HEK293 (cell line): ENCODE results near the gene PROSER3.

ENCODE experiments used
- CTCF ChIA-PET: fragments of 350-600 bp; formaldehyde crosslinking; extraction: SDS; loops from one replicate; lab custom pipeline; 2021; ENCODE audit warnings: antibody characterized with exemption; lab: Yijun Ruan, JAX
- POLR2A ChIA-PET: fragments of 300-600 bp; formaldehyde crosslinking; extraction: SDS; loops from one replicate; lab custom pipeline; 2020; ENCODE audit warnings: antibody characterized with exemption, inconsistent platforms; lab: Yijun Ruan, JAX
- H3K27ac ChIP-seq: fragments of 200-500 bp; sonication (Bioruptor generic); 2 replicates; pipeline ENCODE4 v1.5.1; 2014; ENCODE audit warnings: low read depth, low read length, control low read depth, inconsistent platforms; ENCODE audit errors: extremely low read depth
- H3K36me3 ChIP-seq, 2 experiments: fragments of 200-500 bp in 1 of 2; sonication (Bioruptor generic) in 1 of 2; 1 replicate in 1 of 2; 2 replicates in 1 of 2; pipeline ENCODE4 v1.5.1; 2014 to 2017; ENCODE audit warnings: inconsistent platforms in 2 of 2, low read length in 2 of 2; ENCODE audit not compliant: control insufficient read depth in 2 of 2, insufficient read depth in 1 of 2
- H3K4me1 ChIP-seq: fragments of 200-500 bp; sonication (Bioruptor generic); 2 replicates; pipeline ENCODE4 v1.5.1; 2014; ENCODE audit warnings: mild to moderate bottlenecking, low read length, inconsistent platforms; ENCODE audit not compliant: control insufficient read depth, insufficient read depth
- H3K4me3 ChIP-seq: 2 replicates; pipeline ENCODE4 v1.5.1; 2011; ENCODE audit warnings: low read depth, mild to moderate bottlenecking, control low read depth, low read length, moderate library complexity
- H3K9me3 ChIP-seq: fragments of 200-500 bp; sonication (Bioruptor generic); 2 replicates; pipeline ENCODE4 v1.5.1; 2014; ENCODE audit warnings: low read depth, low read length, inconsistent platforms; ENCODE audit not compliant: control insufficient read depth, insufficient read depth
- ATF2 ChIP-seq: fragments of 450-650 bp; formaldehyde crosslinking; IDR thresholded peaks from 2 replicates; pipeline ENCODE4 v1.5.1; 2016; ENCODE audit warnings: missing biosample characterization, missing genetic modification characterization, low read depth
- GLI2 ChIP-seq: fragments of 450-650 bp; formaldehyde crosslinking; IDR thresholded peaks from 2 replicates; pipeline ENCODE4; 2017; ENCODE audit warnings: missing biosample characterization, missing genetic modification characterization, low read depth, borderline replicate concordance
- GLIS1 ChIP-seq: fragments of 450-650 bp; formaldehyde crosslinking; IDR thresholded peaks from 2 replicates; pipeline ENCODE4 v1.5.1; 2016; ENCODE audit warnings: missing biosample characterization, missing genetic modification characterization
- GLIS2 ChIP-seq: fragments of 450-650 bp; formaldehyde crosslinking; IDR thresholded peaks from 2 replicates; pipeline ENCODE4 v1.5.1; 2016; ENCODE audit warnings: missing biosample characterization, missing genetic modification characterization
- HIC1 ChIP-seq: fragments of 450-650 bp; formaldehyde crosslinking; IDR thresholded peaks from 2 replicates; pipeline ENCODE4 v1.5.1; 2016; ENCODE audit warnings: missing biosample characterization, missing genetic modification characterization
- HOXA7 ChIP-seq: sonication (generic); formaldehyde crosslinking; IDR thresholded peaks from 2 replicates; pipeline ENCODE4 v1.8.1; 2022; ENCODE audit warnings: missing genetic modification reagents, borderline replicate concordance
- HOXD13 ChIP-seq: sonication (generic); formaldehyde crosslinking; IDR thresholded peaks from 2 replicates; pipeline ENCODE4 v1.8.0; 2022; ENCODE audit warnings: missing genetic modification reagents, borderline replicate concordance
- IKZF3 ChIP-seq: fragments of 450-650 bp; IDR thresholded peaks from 2 replicates; pipeline ENCODE4 v1.5.0; 2018; ENCODE audit warnings: missing biosample characterization, mild to moderate bottlenecking, missing genetic modification characterization, moderate library complexity
- KLF1 ChIP-seq: fragments of 450-650 bp; formaldehyde crosslinking; IDR thresholded peaks from 2 replicates; pipeline ENCODE4 v1.5.1; 2016; ENCODE audit warnings: missing biosample characterization, missing genetic modification characterization
- KLF10 ChIP-seq: fragments of 450-650 bp; IDR thresholded peaks from 2 replicates; pipeline ENCODE4 v1.5.1; 2018; ENCODE audit warnings: missing biosample characterization, mild to moderate bottlenecking, missing genetic modification characterization
- KLF8 ChIP-seq: fragments of 450-650 bp; formaldehyde crosslinking; IDR thresholded peaks from 2 replicates; pipeline ENCODE4 v1.5.1; 2016; ENCODE audit warnings: missing biosample characterization, missing genetic modification characterization
- ZBTB44 ChIP-seq: fragments of 450-650 bp; IDR thresholded peaks from 2 replicates; pipeline ENCODE4 v1.5.1; 2018; ENCODE audit warnings: missing biosample characterization, mild to moderate bottlenecking, missing genetic modification characterization
- ZFP41 ChIP-seq: fragments of 450-650 bp; formaldehyde crosslinking; IDR thresholded peaks from 2 replicates; pipeline ENCODE4 v1.5.1; 2016; ENCODE audit warnings: missing biosample characterization, missing genetic modification characterization, borderline replicate concordance
- ZNF16 ChIP-seq: fragments of 450-650 bp; formaldehyde crosslinking; IDR thresholded peaks from 2 replicates; pipeline ENCODE4 v1.5.1; 2016; ENCODE audit warnings: low read depth, missing biosample characterization, missing genetic modification characterization
- ZNF274 ChIP-seq, 2 experiments: fragments of 200-500 bp in 1 of 2; fragments of 450-650 bp in 1 of 2; sonication (Bioruptor generic) in 1 of 2; formaldehyde crosslinking in 1 of 2; IDR thresholded peaks; 2 replicates each; pipeline versions ENCODE4 v1.5.1 to v1.6.1; 2014 to 2016; ENCODE audit warnings: borderline replicate concordance in 1 of 2, inconsistent platforms in 1 of 2, low read length in 1 of 2, missing biosample characterization in 1 of 2, missing genetic modification characterization in 1 of 2
- ZNF501 ChIP-seq: fragments of 450-650 bp; formaldehyde crosslinking; IDR thresholded peaks from 2 replicates; pipeline ENCODE4 v1.5.1; 2016; ENCODE audit warnings: missing biosample characterization, missing genetic modification characterization
- ZNF513 ChIP-seq: fragments of 450-650 bp; IDR thresholded peaks from 2 replicates; pipeline ENCODE4 v1.5.1; 2018; ENCODE audit warnings: missing biosample characterization, missing genetic modification characterization
- ZNF792 ChIP-seq: fragments of 450-650 bp; formaldehyde crosslinking; IDR thresholded peaks from 2 replicates; pipeline ENCODE4 v1.5.1; 2016; ENCODE audit warnings: missing biosample characterization, missing genetic modification characterization
- ZNF837 ChIP-seq: fragments of 450-650 bp; formaldehyde crosslinking; IDR thresholded peaks from 2 replicates; pipeline ENCODE4 v1.5.1; 2016; ENCODE audit warnings: missing biosample characterization, missing genetic modification characterization
- TF ChIP-seq, protein P1 (sequence below): fragments of 450-650 bp; formaldehyde crosslinking; IDR thresholded peaks from 2 replicates; pipeline ENCODE4 v1.5.1; 2016; ENCODE audit warnings: missing biosample characterization, missing genetic modification characterization

PROSER3 gene

GRCh38 chr19:35755550-35756376, 2.2 kb upstream of the PROSER3 start (continued):
- TF ChIP-seq, protein P1, sequence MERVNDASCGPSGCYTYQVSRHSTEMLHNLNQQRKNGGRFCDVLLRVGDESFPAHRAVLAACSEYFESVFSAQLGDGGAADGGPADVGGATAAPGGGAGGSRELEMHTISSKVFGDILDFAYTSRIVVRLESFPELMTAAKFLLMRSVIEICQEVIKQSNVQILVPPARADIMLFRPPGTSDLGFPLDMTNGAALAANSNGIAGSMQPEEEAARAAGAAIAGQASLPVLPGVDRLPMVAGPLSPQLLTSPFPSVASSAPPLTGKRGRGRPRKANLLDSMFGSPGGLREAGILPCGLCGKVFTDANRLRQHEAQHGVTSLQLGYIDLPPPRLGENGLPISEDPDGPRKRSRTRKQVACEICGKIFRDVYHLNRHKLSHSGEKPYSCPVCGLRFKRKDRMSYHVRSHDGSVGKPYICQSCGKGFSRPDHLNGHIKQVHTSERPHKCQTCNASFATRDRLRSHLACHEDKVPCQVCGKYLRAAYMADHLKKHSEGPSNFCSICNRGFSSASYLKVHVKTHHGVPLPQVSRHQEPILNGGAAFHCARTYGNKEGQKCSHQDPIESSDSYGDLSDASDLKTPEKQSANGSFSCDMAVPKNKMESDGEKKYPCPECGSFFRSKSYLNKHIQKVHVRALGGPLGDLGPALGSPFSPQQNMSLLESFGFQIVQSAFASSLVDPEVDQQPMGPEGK (tag by site-specific recombination), result 0 out of 2 replicates have a peak, but pooled peaks have one; percentile 29
- no peak for TF ChIP-seq ZNF837 (tag by site-specific recombination)
- TF ChIP-seq ZNF274 (IDR thresholded peaks at IDR 0.05; ENCODE audit: low read length), result no peak
- TF ChIP-seq ZNF274 (tag by site-specific recombination; IDR thresholded peaks at IDR 0.05; ENCODE audit: borderline replicate concordance), result no peak
- no peak for TF ChIP-seq GLI2 (tag by site-specific recombination)
- TF ChIP-seq KLF1, result peak; percentile 44
- no peak for TF ChIP-seq ZFP41 (tag by site-specific recombination)
- no peak for TF ChIP-seq HOXD13 (CRISPR knock-in tag)
- TF ChIP-seq GLIS2 (tag by site-specific recombination), result peak; percentile 26
- no peak for TF ChIP-seq ZNF501
- no peak for TF ChIP-seq KLF10 (tag by site-specific recombination)
- peak; percentile 29; the same call in 1 of the 2 replicates for TF ChIP-seq KLF8 (tag by site-specific recombination)
- TF ChIP-seq HOXA7 (CRISPR knock-in tag), result no peak
- TF ChIP-seq GLIS1, result peak; percentile 62
- no peak for TF ChIP-seq ZBTB44 (tag by site-specific recombination)
- TF ChIP-seq, all 188 proteins: peak for 8

DNA sequence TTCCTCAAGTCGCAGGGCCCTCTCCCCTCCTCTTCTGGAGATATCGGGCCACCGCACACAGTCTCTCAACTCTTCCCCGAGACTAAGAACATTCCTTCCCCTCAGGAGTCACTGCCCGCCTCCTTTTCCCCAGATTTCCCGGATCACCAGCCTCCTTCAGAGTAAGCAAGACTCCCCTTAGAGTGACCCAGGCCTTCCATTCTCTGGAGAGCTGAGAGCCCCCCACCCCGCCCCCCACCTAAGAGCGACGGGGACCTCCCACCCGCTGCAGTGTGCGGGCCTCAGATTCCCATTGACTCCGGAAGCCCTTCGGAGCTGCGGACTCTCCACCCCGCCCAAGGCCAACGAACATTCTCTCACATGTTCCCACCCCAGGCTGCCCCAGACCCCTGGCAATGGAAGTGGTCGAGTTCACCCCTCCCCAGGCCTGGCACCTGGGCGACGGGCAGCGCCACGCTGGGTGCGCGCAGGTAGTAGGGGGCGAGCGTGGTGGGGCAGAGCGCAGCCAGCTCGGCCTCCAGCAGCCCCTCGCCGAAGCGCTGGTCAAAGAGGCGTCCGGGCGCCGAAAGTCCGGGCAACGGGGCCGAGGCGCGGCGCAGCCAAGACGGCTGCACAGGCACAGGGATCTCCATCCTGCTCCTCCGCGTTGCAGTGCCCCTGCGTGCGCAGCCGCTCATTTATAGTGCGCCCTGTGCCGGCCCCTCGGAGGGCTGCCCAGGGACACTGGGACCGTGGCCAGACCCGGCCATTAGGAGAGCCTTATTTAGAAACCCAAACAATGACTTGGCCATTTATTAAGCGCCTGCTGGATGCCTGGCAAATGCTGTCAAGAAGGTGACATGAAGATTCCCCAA, 1.4 kb upstream of the PROSER3 start, which contains the start of gene HSPB6:
Gene HSPB6 (minus strand): TSS at position 653 of the 854 bp plus-strand sequence. CDS start 21 bp downstream, at position 632.
- H3K4me3 ChIP-seq, result peak within 1 kb of the TSS; percentile 27
- peak within 1 kb of the TSS; percentile 95 for H3K27ac ChIP-seq
- CTCF ChIA-PET, result interaction anchor here (0.5 to 1.4 kb wide), 6 partner anchors 8 to 177 kb away, joined by 3 to 7 read pairs (median 5); partner anchors contain the start of gene LIN37
- no peaks in the 10 kb centered on the region for H3K9me3 ChIP-seq
- peaks cover 61 to 62% of the 10 kb centered on the region in 2 experiments for H3K36me3 ChIP-seq
- POLR2A ChIA-PET, result interaction anchor here (0.6 to 3.0 kb wide), 20 partner anchors 9 to 257 kb away, joined by 3 to 87 read pairs (median 4); partner anchors contain the start of genes ALKBH6, COX6B1, IGFLR1 and LIN37
- H3K4me1 ChIP-seq, result peaks cover 15% of the 10 kb centered on the region
- TF ChIP-seq HIC1 (tag by site-specific recombination) (peak; percentile 49; the same call in 1 of the 2 replicates), ZNF792 (tag by site-specific recombination) (peak; percentile 96), ZNF513 (tag by site-specific recombination) (peak; percentile 24; the same call in 1 of the 2 replicates), IKZF3 (tag by site-specific recombination) (peak; percentile 32; the same call in 1 of the 2 replicates), ZNF16 (tag by site-specific recombination) (no peak), ATF2 (no peak)
